Hippocampal formation (tissue), 2 donors: ENCODE results near the gene FGF18.

Experiments used
- DNase-seq, 2 donors: peaks; one replicate each; lab custom pipeline; 2025; lab: John Stamatoyannopoulos, UW

Gene FGF18

DNA sequence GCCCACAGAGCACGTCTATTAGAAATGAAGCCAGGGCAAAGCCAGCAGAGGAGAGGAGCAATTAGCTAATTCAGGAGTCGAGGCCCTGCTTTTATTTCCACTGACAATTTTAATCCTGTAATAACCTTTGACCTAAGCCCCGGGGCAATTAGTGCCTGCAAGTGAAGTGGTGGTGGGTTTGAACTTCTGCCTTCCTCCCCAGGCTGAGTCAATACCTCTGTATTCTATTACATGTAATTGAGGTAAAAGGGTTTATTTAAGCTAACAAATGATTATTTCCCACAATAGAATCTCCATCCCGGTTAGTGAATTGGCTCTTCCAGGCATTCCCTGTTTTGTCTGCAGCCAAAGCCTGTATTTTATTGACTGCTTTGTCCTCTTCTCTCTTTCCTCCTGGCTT is 49.9 kb downstream of the FGF18 start:
- no peak for DNase-seq

DNA sequence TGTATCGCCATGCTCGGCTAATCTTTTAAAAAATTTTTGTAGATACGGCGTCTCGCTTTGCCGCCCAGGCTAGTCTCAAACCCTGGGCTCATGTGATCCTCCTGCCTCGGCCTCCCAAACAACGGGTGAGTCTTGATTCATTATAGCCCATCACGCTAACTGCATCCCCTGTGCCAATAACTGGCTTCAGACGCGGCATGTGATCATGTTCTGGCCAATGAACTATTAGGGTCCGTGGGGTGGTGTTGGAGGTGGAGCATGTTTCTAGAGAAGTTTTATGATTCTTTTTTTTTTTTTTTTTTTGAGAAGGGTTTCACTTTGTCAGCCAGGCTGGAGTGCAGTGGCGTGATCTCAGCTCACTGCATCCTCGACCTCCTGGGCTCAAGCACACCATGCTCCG is 51.0 kb downstream of the FGF18 start:
- DNase-seq, result no peak

GRCh38 chr5:171474230-171474813 is 54.9 kb downstream of the FGF18 start:
- DNase-seq, result no peak

- no peak for DNase-seq
Observed at GRCh38 chr5:171475596-171475995, 56.1 kb downstream of the FGF18 start.

GRCh38 chr5:171476701-171477100 is 57.3 kb downstream of the FGF18 start:
- no peak for DNase-seq

GRCh38 chr5:171477101-171477500 is 57.7 kb downstream of the FGF18 start:
- DNase-seq, result no peak

- no peak for DNase-seq
Observed at GRCh38 chr5:171477666-171478065, 58.2 kb downstream of the FGF18 start.

- no peak for DNase-seq
Observed at GRCh38 chr5:171478946-171479775, 59.7 kb downstream of the FGF18 start.

DNA sequence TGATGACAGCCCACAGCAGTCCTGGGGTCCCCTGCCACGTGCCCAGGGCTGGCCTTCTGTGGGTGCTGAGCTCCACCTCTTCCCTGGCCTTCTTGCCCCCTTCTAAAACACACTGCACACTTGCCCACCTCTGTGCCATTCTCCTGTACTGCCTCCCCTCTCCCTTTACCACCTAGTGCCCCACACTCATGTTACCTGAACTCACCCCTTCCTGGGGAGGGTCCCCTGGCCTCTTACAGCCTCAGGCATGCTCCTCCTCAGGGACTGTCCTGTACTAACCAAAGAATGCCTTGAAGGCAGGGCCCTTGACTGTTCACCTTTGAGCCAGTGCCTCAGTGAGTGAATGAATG is 60.3 kb downstream of the FGF18 start:
- no peak for DNase-seq

DNA sequence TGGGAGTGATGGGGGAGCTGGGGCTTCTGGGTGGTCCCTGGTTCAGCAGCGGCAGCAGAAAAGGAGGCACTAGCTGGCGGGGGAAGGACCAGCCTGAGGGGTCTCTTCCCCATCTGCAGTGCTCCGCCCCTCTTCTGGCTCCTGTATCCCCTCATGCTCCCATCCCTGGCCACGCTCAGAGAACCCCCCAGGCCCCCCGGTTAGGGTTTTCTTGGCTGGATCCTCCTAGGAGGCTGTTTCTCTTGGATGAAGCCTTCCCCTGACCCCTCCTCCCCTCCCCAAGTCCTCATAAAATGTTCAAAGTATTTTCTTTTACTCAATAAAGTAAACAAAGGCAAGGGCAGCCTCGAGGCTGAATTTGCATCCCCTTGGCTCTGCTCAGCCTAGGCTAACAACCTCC is 60.8 kb downstream of the FGF18 start:
- DNase-seq, result no peak

DNA sequence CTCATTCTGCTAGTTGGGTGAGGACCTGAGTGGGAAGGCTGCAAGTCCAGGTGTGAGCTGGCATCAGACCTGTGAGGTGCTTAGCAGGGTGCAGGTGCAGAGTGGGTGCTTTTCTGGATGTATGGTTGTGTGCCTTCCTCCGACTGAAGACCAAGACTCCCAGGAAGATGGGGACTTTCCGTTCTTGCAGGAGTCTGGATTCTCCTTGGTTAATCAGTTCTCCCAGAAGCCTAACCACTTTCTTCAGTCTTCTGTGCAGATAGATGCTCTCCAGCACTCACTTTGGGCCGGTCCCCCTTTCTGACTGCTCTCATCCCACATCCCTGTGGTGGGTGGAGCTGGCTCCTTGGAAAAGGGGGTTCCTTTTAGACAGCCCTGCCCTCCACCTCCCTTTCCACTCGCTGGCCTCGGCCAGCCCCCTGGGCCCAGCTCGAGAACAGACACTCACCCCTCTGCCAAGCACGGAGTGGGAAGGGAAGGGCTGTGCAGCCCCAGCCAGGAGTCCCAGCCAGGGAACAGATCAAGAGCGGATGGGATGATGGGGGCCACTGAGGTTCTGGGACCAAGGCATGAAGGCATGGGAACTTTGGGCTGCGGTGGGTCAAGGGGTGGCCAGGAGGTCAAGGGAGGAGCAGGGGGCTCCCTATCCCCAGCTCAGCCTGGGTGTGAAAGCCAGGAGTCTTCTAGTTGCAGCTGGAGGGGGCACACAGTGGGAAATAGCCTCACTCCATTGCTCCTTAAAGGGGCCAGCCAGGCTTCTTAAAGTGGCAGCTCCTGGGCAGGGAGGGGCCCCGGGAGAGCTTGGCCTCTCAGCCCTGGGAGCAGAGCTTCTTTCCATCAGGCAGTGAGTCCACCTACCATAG is 62.4 kb downstream of the FGF18 start:
- no peak for DNase-seq

DNA sequence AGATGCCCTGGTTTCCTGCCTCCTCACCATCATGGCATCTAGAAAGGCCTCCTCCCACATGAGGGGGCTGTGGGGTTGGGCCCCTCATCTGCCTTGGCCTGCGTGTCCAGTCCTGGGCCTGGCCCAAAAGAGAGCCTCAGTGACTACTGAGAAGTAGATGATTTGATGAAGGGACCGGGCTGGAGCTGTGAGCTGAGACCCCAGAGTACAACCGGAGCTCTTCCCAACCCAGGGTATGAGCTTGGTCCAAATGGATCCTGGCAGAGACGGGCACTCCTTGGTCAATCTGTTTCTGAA is 62.9 kb downstream of the FGF18 start:
- DNase-seq, result no peak

DNA sequence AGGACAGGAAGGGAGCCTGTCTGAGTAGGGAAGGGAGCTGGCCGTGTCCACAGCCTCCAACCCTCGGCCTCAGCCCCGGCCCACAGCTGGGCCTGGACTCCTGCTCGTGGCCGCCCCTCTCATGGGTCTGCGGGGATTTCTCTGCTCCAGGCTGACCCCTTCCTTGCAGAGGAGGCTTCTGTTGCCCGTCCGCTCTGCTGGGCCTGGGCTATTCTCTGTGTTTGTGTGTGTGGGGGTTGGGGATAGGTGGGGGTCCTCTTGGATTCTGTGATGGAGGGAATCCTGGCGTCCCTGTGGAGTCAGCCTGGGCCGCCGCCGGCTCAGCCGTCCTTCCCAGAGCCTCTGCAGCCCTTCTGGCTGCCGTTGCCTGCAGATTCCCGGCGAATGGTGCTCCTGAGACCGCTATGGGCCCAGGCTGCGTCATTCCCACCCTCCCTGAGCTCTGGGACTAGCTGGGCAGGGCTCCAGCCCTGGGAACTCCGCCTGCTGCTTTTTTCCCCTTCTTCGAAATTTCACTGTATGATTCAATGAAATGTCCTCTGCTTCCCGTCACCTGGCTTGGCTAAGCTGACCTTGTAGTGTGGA is 64.2 kb downstream of the FGF18 start:
- DNase-seq, result no peak

- DNase-seq, result no peak
Observed at GRCh38 chr5:171484460-171484899, 65.0 kb downstream of the FGF18 start.

DNA sequence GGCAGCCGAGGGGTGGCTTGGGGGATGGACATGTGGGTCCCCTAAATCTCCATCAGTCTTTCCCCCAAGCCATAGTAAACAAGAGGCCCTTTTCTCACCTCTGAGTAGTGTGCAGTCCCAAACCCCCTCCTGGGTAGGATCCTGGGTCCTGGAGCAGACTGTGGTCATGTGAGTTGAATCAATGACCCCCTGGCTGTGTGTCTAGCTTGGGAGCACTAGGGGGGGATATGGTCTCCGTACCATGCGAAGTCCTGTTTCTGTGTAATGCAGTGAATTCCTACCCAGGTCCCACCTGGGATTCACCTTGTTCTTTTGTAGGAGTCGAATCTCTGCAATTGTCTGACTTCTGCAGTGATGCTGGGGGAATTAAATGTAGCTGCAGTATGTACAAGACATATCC is 66.2 kb downstream of the FGF18 start:
- no peak for DNase-seq

DNA sequence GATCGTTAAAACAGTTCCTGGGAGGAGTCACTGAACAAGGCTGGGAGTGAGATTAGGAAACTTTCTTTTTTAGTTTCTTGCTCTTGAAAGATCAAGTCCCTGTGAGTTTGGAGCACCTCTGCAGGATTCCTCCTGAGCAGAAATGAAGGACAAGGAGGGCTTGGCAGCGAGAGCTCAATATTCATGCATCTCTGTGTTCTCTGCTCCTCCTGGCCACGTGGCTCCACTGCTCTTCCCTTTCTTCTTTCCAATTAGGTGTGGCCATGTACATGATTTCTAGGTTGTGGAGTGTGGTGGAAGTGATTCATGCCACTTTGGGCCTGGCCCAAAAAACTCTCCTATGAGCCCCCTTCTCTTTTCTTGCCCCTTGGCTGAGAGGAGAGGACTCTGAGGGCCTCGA is 67.2 kb downstream of the FGF18 start:
- DNase-seq, result no peak

GRCh38 chr5:171488876-171489275 is 69.4 kb downstream of the FGF18 start:
- DNase-seq, result no peak

GRCh38 chr5:171492781-171493180 is 73.3 kb downstream of the FGF18 start:
- DNase-seq, result no peak

GRCh38 chr5:171493646-171494393 is 74.4 kb downstream of the FGF18 start:
- DNase-seq, result no peak

- DNase-seq, result peak in 1 of 2 donors; percentile 8
Observed at GRCh38 chr5:171494452-171495121, 75.1 kb downstream of the FGF18 start.

- no peak for DNase-seq
Observed at GRCh38 chr5:171495122-171495700, 75.8 kb downstream of the FGF18 start.
